Renal pelvis (tissue), 4 donors: Measurements from ENCODE around the gene GLIS1. TPM values are rescaled to one million over a fixed set of nuclear protein-coding genes. Genes with fewer than 3 reads are reported as not detected.

Experiments
- DNase-seq: peaks from one replicate; pipeline ENCODE4 v3.0.0-alpha.2; 2013
- polyA plus RNA-seq, 3 donors: library from polyadenylated mRNA; unstranded; fragments of 120-200 nt; gene quantifications; one replicate each; pipeline ENCODE4 v1.2.1, GENCODE V29; 2013; ENCODE audit not compliant: insufficient read length in 3 of 3

The GLIS1 gene
- polyA plus RNA-seq, 3 donors, result 3.6 to 4.5 (median 3.9) TPM

DNA sequence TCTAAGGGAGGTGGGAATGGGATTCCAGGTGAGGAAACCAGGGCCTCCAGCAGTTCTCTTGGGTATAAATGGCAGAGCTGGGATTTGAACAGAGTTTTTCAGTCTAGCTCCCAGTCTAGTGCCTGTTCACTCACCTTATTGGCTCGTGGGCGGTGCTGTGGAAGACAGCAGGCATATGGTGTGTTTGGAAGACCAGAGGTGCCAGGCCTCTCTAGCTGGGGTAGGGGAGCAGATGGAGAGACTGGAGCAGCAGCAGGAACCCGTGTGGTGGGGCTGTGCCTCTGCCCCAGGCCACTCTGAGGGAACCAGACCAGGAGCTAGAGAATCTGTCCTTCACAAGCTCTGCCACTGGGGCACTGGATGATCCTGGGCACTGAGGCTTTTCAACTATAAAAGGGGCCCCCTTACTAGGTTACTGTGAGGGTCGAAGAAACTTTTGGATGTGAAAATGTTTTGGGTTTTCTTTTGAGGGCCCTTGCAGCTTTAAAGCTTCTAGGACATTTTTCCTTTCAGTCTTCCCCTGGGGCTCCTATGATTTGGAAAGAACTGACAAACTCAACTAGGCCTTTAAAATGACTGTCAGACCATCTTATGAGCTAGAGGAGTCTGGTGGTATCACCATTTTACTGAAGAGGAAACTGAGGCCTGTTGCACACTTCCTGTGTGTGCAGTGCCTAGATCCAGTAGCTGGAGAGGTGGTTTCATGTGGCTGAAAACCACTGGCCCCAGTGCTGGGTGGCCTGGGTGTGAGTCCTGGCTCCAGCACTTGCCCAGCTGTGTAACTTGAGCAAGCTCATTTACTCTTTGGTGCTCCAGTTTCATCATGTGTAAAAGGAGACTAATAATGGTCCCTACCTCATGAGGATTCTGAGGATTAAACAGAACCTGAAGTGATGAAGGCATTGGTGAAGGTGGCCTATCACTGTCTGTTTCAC, 273.7 kb downstream of the GLIS1 start:
- peak; percentile 39 for DNase-seq

DNA sequence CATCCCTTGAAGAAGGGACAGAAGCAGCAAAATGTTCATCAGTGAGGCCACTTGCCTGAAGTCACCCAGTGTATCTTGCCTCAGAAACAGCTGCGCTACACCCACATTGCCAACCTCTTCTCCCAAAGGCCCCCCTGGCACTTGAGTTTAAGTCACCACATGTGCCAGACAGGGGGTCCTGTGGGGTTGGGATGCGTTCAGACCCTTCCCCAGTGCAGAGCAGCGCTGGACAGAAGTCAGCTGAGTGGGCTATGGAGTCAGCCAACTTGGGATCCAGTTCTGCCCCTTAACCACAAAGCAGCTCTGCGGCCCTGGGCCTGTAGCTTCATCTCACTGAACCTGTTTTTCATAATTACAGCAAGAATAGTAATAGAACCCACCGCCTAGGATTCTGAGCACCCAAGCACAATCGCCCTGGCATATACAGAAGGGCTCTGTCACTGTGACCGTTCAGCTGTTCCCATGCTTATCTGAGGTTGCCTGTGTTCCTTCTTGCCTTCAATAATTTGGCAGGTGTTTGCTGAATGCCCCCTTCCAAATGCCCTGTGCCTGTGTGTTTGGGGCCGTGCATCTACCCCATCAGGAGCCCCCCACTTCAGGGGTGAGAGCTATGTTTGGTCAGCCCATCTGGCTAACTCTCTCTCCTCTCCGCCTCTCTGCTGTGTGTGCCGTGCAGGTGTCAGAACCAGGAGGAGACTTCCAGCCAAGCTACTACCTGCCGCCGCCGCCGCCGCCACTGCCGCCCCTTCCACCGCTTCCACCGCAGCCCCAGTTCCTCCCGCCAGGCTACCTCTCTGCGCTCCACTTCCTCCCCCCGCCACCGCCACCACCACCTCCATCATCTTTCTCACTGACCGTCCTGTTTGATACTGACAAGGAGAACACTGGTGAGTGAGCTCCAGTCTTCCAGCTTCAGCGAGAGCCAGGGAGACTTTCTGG, 274.7 kb downstream of the GLIS1 start:
- DNase-seq, result no peak

DNA sequence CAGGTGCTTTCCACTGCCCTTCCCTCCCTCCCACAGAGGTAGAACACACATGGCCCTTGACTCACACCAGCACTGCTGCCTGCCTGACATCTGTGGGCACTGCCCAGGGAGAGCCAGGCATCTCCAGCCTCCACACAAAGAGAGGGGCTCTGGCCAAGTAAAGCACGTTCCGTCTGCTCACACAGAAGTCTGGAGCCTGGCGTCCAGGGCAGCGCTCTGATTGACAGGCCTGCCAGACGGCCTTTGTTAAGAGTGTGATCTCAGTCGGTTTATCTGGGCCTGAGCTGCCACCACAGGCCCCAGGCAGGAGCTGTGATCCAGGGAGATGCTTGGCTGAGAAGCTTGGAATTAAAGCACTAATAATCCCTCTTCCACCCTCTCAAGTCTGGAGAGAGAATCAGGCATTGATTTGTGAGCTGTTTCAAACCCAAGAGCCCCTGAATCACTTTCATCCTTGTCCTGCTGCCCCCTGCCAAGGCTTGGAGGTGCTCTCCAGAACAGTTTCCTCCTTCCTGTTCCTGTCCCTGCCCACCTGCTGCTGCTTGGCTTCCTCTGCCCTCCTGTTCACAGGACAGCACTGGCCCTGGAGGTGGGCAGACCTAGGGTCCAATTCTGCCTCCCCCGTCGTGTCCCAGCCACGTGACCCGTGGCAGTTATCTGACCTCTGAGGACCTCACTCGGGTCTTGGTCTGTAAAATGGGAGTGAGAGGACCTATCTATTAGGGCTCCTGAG, 276.0 kb downstream of the GLIS1 start:
- DNase-seq, result no peak

DNA sequence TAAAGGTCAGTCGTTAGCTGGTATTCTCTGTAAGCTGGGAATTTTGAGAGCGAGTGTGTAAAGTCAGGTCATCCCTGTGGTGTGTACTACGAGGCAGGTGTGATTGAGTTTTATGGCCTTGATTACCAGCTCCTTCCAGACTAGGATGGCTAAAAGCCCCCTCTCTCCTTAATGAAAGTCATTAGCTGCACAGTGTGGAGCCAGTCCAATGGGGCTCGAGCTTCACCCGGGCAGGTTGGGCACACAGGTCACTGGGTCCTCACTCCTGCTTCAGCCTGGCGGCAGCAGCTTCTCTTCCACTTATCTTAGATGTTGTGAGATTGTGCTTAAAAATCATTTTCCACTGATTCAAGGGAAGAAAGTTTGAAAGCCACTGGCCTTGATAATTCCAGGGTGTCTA, 276.8 kb downstream of the GLIS1 start:
- DNase-seq, result no peak

DNA sequence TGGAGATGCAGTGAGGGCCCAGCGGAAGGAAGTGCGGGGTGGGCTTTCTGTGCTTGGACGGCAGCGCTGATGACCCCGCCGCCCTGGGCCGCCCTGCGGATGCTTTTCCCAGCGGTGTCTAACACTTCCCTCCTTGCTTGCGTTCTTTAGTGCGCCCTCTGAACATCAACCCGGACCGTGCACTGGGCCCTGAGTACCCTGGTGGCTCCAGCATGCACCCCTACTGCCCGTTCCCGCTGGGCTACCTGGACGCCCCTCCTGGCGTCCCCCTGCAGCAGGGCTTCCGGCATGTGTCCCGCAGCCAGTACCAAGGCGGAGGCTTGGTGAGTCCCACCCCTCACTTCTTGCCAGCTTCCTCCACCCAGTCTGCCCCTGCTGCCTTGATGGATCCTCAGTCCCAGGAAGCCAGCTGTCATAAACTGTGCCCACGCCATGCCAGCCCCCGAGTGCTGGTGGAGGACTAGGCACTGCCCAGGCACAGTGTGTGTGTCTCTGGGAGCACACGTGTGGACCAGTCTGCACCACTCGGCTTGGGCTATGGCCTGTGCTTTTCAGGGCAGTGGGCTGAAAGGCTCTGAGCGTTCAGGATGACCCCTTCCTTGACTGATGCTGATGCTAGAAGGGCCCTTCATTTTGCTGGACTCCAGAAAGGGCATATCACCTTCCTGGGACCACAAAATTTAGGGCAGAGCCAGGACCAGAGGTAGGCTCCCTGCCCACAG, 277.5 kb downstream of the GLIS1 start:
- no peak for DNase-seq

DNA sequence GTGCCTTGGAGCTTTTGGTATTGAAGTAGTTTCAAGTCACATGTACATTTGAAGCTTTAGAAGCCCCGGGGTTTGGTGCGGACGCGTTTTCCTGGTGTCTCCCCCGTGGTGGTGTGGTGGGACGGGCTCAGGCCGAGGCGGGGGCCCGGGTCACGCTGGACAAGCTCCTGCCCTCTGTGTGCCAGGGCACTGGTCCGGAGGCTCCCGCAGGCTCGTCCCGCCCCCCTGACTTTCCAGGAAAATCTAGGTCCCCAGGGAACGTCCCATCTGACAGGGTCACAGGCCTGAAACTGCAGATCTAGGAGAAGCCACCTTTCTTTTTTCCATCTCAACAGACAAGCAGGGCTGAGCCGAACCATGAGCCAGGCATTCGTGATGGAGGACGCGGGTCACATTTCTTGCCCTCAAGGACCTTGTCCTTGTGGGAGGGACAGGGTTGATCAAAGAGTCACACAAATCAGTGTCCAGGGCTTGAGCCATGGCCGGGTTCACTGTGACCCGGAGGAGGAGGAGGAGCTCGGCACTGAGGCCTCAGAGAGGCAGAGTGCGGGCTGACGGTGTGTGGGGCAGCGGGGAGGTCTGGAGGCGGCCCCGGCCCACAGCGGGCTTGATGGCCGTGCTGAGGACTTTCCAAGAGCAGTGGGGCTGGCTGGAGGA, 278.2 kb downstream of the GLIS1 start:
- peak; percentile 51 for DNase-seq

DNA sequence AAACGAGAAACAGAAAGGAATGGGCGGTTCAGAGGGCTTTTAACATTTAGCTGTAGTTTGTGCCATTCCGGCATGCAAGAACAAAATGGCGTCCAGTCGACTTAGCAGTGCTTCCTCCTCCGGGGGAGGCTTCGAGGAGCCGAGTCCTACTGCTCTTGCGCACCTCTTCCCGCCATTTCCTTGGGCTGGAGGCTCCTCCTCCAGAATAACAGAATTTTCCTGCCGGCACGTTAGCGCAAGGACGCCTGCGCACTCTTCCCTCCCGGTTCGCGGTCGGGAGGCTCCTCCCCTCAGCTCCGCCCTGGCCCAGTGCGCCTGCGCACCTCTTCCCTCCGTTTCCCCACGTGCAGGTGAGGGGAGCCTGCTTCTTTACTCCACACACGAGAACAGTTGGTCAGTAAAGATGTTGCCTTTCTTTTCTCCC, 278.7 kb downstream of the GLIS1 start:
- no peak for DNase-seq

DNA sequence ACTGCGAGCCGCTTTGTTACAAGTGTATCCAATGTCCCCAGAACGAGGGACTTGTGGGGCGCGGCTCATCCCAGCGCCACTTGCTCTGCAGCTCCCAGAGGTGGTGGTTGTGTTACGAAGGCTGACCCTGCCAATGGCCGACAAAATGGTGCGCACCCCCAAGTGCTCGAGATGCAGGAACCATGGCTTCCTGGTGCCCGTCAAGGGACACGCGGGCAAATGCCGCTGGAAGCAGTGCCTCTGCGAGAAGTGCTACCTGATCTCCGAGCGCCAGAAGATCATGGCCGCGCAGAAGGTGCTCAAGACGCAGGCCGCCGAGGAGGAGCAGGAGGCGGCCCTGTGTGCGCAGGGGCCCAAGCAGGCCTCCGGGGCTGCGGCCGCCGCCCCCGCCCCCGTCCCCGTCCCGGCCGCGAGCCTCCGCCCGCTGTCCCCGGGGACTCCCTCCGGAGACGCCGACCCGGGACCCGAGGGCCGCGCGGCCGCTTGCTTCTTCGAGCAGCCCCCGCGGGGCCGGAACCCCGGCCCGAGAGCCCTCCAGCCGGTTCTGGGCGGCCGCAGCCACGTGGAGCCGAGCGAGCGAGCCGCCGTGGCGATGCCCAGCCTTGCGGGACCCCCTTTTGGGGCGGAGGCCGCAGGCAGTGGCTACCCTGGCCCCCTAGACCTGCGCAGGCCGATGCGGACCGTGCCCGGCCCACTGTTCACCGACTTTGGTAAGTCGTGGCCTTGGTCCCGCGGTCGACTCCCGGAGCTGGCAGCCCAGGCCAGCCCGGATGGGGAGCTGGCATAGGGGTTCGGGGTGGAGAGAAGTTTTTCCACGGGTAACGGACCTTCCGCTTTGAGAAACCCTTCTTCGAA, 279.4 kb downstream of the GLIS1 start, which contains the start of gene DMRTB1:
DMRTB1 (plus strand) TSS at position 79 of the 855 bp plus-strand sequence; CDS start at position 134, 55 bp downstream.
- no peak for DNase-seq

DNA sequence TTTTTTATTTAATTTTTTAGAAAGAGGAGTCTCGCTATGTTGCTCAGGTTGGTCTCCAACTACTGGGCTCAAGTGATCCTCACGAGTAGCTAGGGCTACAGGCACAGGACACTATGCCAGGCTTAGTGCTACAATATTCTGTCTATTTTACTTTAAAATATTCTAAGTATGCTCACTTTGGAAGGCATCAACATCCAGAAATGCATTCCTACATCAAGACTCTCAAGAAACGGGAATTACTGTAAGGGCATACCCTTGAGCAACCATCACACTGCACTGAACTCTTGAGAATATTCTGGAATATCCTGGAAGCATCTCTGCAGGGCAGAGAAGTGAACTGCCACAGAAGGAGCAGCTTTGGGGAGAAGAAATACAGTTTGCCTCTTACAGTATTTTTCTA, 280.3 kb downstream of the GLIS1 start:
- DNase-seq, result no peak

Other genes with a start within 250 kb of the GLIS1 start
- gene NDC1, start 99.1 kb upstream of the GLIS1 start, polyA plus RNA-seq, result 10 to 100 TPM; 27.1 to 29.4 (median 28.4) TPM
- 10 to 100 TPM; 30.6 to 36.6 (median 35.5) TPM for gene YIPF1, start 150.6 kb upstream of the GLIS1 start, polyA plus RNA-seq
- 1 to 10 TPM; 5.4 to 7.1 (median 7.1) TPM for gene DIO1, start 155.0 kb upstream of the GLIS1 start, polyA plus RNA-seq
- gene IFT25, start 206.5 kb upstream of the GLIS1 start, polyA plus RNA-seq, result 10 to 100 TPM; 42.1 to 58.2 (median 53.9) TPM
- gene LRRC42, start 207.2 kb upstream of the GLIS1 start, polyA plus RNA-seq, result 10 to 100 TPM; 40.8 to 44.8 (median 42.4) TPM